Measurements from ENCODE around the gene HIC1.

Gene HIC1

DNA sequence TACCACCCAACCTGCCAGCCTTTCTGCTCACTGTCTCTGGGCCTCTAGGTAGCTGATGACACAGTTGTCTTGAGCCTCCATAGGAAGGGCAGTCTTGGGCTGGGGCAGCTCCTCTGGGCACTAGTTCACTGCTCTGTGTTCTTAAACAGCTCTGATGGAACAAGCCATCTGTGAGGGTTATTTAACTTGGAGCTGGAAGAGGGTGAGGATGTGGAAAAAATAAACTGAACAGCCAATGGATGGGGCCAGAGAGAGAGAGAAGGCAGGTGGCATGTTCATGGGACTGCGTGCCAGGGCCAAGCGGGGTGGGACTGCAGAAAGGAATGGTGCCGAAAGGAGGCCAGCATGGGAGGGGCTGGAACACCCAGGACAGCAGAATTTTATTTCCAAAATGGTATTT is 52.6 kb downstream of the HIC1 start:
- DNase-seq: no peak

DNA sequence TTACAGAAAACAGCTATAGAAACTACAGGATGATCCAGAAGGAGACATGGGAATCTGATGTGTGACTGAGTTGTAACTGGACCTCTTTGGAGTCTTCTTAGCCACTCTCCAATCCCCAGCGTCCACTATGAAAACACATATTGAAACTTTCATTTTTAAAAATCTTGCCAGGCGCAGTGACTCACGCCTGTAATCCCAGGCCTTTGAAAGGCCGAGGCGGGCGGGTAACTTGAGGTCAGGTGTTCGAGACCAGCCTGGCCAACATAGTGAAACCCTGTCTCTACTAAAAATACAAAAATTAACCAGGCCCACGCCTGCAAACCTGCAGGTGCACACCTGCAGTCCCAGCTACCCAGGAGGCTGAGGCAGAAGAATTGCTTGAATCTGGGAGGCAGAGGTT is 53.3 kb downstream of the HIC1 start:
- no peak for DNase-seq

DNA sequence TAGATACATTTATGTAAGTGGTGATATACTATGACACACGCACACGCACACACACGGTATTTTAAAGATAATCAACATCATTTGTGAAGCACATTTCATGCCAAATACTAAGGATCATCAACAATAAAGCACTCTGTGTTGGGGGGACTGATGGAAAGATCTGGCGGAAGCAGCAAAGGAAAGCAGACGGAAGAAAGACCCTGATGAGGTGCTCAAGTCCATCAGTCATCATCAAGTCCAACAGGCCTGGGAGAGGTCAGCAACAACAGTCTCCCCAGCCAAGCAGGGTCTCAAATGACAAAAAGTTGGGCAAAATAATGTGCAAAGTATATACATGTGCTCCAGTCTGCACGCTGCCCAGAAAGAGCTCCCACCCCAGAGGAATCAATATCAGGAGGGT is 55.5 kb downstream of the HIC1 start:
- DNase-seq: no peak

DNA sequence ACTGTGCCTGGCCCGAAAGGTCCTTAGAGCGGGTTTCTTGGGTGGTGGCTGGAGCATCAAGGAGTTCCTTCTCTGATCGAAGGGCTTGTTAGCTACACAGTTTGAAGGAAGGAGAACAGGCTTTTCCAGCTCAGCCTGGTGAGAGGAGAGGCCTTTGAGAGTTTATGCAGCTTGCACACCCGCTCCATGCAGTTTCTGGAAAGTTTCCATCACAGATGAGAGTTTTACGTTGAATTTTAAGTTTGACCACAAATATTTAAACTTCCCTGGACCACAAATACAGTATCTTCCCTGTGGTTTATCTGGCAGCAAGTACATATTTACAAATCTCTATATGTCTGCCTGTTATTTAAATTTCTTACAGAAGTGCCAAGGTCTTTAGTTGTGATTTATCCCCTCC is 56.8 kb downstream of the HIC1 start:
- no peak for DNase-seq
